Fibroblast of pulmonary artery (primary cell): ENCODE results near the gene TXNDC15.
A peak's percentile ranks its signal among the peaks of the same experiment; 100 is the strongest.
"Not testable (repeated sequence)": the region's sequence is repeated elsewhere in the genome, so short reads cannot be mapped to it uniquely, and the experiment has no call there.

Experiments
- DNase-seq: peaks from one replicate; pipeline ENCODE4 v3.0.0-alpha.2; 2010; ENCODE audit warnings: low read depth
- H3K4me3 ChIP-seq: replicated peaks from 2 replicates; pipeline ENCODE4 v1.5.1; 2011; ENCODE audit warnings: low read depth, mild to moderate bottlenecking, control low read depth, low read length, moderate library complexity
- CTCF ChIP-seq: IDR thresholded peaks from 2 replicates; pipeline ENCODE4 v1.5.1; 2011; ENCODE audit warnings: mild to moderate bottlenecking, control low read depth, low read length, inconsistent platforms; ENCODE audit errors: missing control alignments

TXNDC15 gene

GRCh38 chr5:134840811-134841210 lies 33.4 kb upstream of the TXNDC15 start:
- no peak for TF ChIP-seq CTCF
- no peak overlapping the region for H3K4me3 ChIP-seq
- DNase-seq: no peak

GRCh38 chr5:134844252-134844651 lies 29.9 kb upstream of the TXNDC15 start:
- no peak overlapping the region for H3K4me3 ChIP-seq
- no peak for TF ChIP-seq CTCF
- no peak for DNase-seq

- DNase-seq: peak; percentile 13
These were observed 28.8 kb upstream of the TXNDC15 start for GRCh38 chr5:134845335-134845851.

GRCh38 chr5:134845852-134846640 lies 28.1 kb upstream of the TXNDC15 start, which contains the start of gene C5orf24:
Gene C5orf24, plus strand, starts transcription at chr5:134845968. Its CDS starts 8,933 bp downstream, at chr5:134854901.
- peak within 1 kb of the TSS; percentile 92 for H3K4me3 ChIP-seq
- peak; percentile 98 for DNase-seq
- TF ChIP-seq CTCF: no peak

More at GRCh38 chr5:134845335-134845851, 28.8 kb upstream of the TXNDC15 start:
- peak overlapping the region; percentile 92 for H3K4me3 ChIP-seq
- no peak for TF ChIP-seq CTCF

- peak overlapping the region; percentile 92 for H3K4me3 ChIP-seq
- peak; percentile 22 for DNase-seq
- TF ChIP-seq CTCF: no peak
These were observed 27.6 kb upstream of the TXNDC15 start for GRCh38 chr5:134846641-134846960.

- not testable (repeated sequence) for H3K4me3 ChIP-seq, DNase-seq
These were observed 24.7 kb upstream of the TXNDC15 start for GRCh38 chr5:134849434-134849933.

- peak; percentile 67 for DNase-seq
- no peak overlapping the region for H3K4me3 ChIP-seq
- TF ChIP-seq CTCF: peak; percentile 82
These were observed 22.8 kb upstream of the TXNDC15 start for GRCh38 chr5:134851307-134851923.

- not testable (repeated sequence) for H3K4me3 ChIP-seq
These were observed 17.7 kb upstream of the TXNDC15 start for GRCh38 chr5:134856465-134856864.

More at GRCh38 chr5:134856465-134856864, 17.7 kb upstream of the TXNDC15 start:
- not testable (repeated sequence) for DNase-seq
